ENCODE results near the gene ARCN1. TPM values are rescaled to one million over a fixed set of nuclear protein-coding genes. Genes with fewer than 3 reads are reported as not detected.

The ARCN1 gene
- total and polyA plus RNA-seq, 9 of the 15 experiments (the other 6 are each of a cell fraction or from before 2014, with no cell fraction given) = 30.0 to 224 (median 76.4) TPM

DNA sequence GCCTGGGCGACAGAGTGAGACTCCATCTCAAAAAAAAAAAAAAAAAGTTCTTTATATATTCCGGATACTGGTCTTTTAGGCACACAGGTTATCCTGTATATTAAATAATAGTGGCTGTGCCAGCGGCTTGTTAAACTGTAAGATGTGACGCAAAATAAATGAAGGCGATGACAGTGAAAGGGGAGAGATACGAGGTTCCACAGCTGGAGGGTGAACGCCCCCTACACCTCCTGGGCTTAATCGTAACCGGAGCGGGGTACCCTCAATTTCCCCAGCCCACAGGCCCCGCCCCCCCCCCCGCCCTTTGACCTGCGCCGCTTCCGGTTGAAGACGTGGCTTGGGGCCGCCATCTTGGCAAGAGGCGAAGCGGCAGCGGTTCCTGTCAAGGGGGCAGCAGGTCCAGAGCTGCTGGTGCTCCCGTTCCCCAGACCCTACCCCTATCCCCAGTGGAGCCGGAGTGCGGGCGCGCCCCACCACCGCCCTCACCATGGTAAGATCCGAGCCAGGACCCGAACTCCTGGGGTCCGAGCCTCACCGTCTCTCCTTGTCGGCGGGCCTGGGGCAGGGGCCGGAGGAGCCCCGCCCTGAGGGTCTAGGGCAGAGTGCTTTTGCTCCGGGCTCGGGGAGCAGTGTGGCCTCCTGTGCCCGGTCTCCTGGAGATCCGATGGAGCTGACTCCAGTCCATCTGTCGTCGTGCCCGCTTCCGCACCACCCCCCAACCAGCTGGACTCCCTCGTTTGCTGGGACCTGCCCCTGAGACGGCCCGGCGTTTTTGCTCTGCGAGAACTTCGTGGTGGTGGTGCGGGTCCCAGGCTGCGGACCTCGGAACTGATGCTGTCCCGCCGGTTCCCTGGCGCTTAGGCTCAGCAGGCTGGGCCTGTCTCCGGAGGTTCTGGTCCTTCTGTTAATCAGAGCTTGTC is at the start of gene ARCN1 (continued):
- TF ChIP-seq CREBBP (IDR thresholded peaks at IDR 0.05; ENCODE audit: low read depth, low read length) (no peak), ZNF143 (CRISPR knock-in tag; IDR thresholded peaks at IDR 0.05) (no peak), HDAC2 (IDR thresholded peaks at IDR 0.05) (no peak), STAT5B (CRISPR knock-in tag; IDR thresholded peaks at IDR 0.05) (no peak), RBM14 (IDR thresholded peaks at IDR 0.05; ENCODE audit: borderline replicate concordance, insufficient read depth, low read depth, low read length) (0 out of 2 replicates have a peak, but pooled peaks have one; percentile 91), ZNF77 (CRISPR knock-in tag; IDR thresholded peaks at IDR 0.05) (no peak), CCAR2 (IDR thresholded peaks at IDR 0.05; ENCODE audit: low read depth, low read length) (no peak), RHOXF2B (CRISPR knock-in tag; conservative IDR thresholded peaks at IDR 0.05) (no peak), SMARCE1 (IDR thresholded peaks at IDR 0.05) (no peak), ZBTB43 (CRISPR knock-in tag; IDR thresholded peaks at IDR 0.05) (no peak), CHD4 (IDR thresholded peaks at IDR 0.05; ENCODE audit: insufficient read depth, insufficient replicate concordance, low read depth, low read length, poor library complexity, severe bottlenecking) (no peak), CAMTA2 (CRISPR knock-in tag; conservative IDR thresholded peaks at IDR 0.05) (no peak), ZFX (CRISPR knock-in tag; IDR thresholded peaks at IDR 0.05) (peak; percentile 90), ZNF384 (IDR thresholded peaks at IDR 0.05; ENCODE audit: low read depth, low read length) (no peak), KAT7 (CRISPR knock-in tag; IDR thresholded peaks at IDR 0.05; ENCODE audit: borderline replicate concordance) (peak; percentile 95; the same call in 1 of the 2 replicates), HOXB6 (CRISPR knock-in tag; IDR thresholded peaks at IDR 0.05; ENCODE audit: borderline replicate concordance) (no peak), SUPT5H (IDR thresholded peaks at IDR 0.05) (peak; percentile 91), SREBF1 (IDR thresholded peaks at IDR 0.05; ENCODE audit: borderline replicate concordance, low read depth, low read length) (no peak), USF1 (CRISPR knock-in tag; IDR thresholded peaks at IDR 0.05) (peak; percentile 46; the same call in 1 of the 2 replicates), SMAD3 (CRISPR knock-in tag; conservative IDR thresholded peaks at IDR 0.05) (no peak), KAT2B (IDR thresholded peaks at IDR 0.05; ENCODE audit: low read depth, low read length) (no peak), ETV1 (tag; conservative IDR thresholded peaks at IDR 0.05; ENCODE audit: low read depth) (peak; percentile 58), ZNF695 (CRISPR knock-in tag; IDR thresholded peaks at IDR 0.05) (no peak), ETV6 (IDR thresholded peaks at IDR 0.05; ENCODE audit: borderline replicate concordance in 1 of 2, low read depth in 2 of 2, low read length in 1 of 2) (no peak), ETV6 (CRISPR knock-in tag; IDR thresholded peaks at IDR 0.05; ENCODE audit: borderline replicate concordance) (no peak), FOXP1 (CRISPR knock-in tag; IDR thresholded peaks at IDR 0.05) (no peak)
- TF ChIP-seq, protein P1, sequence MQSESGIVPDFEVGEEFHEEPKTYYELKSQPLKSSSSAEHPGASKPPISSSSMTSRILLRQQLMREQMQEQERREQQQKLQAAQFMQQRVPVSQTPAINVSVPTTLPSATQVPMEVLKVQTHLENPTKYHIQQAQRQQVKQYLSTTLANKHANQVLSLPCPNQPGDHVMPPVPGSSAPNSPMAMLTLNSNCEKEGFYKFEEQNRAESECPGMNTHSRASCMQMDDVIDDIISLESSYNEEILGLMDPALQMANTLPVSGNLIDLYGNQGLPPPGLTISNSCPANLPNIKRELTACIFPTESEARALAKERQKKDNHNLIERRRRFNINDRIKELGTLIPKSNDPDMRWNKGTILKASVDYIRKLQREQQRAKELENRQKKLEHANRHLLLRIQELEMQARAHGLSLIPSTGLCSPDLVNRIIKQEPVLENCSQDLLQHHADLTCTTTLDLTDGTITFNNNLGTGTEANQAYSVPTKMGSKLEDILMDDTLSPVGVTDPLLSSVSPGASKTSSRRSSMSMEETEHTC (IDR thresholded peaks at IDR 0.05) = no peak

All from K562 (cell line).